HEK293 (cell line): ENCODE data around the gene LCN2.

ENCODE experiments used
- BCL11A ChIP-seq: fragments of 450-650 bp; formaldehyde crosslinking; IDR thresholded peaks from 2 replicates; pipeline ENCODE4 v1.5.1; 2016; ENCODE audit warnings: low read depth, missing biosample characterization, missing genetic modification characterization
- OVOL3 ChIP-seq: fragments of 450-650 bp; formaldehyde crosslinking; IDR thresholded peaks from 2 replicates; pipeline ENCODE4 v1.5.1; 2016; ENCODE audit warnings: missing biosample characterization, missing genetic modification characterization
- RBAK ChIP-seq: fragments of 450-650 bp; formaldehyde crosslinking; IDR thresholded peaks from 2 replicates; pipeline ENCODE4 v1.5.1; 2016; ENCODE audit warnings: missing biosample characterization, missing genetic modification characterization
- SALL2 ChIP-seq: fragments of 450-650 bp; formaldehyde crosslinking; IDR thresholded peaks from 2 replicates; pipeline ENCODE4 v1.5.0; 2017; ENCODE audit warnings: missing biosample characterization, mild to moderate bottlenecking, missing genetic modification characterization, borderline replicate concordance
- SP3 ChIP-seq: fragments of 450-650 bp; formaldehyde crosslinking; IDR thresholded peaks from 2 replicates; pipeline ENCODE4 v1.5.1; 2016; ENCODE audit warnings: missing biosample characterization, missing genetic modification characterization
- SP7 ChIP-seq: fragments of 450-650 bp; formaldehyde crosslinking; IDR thresholded peaks from 2 replicates; pipeline ENCODE4 v1.5.1; 2016; ENCODE audit warnings: missing biosample characterization, missing genetic modification characterization
- ZBTB10 ChIP-seq: fragments of 450-650 bp; formaldehyde crosslinking; IDR thresholded peaks from 2 replicates; pipeline ENCODE4 v1.5.1; 2016; ENCODE audit warnings: missing biosample characterization, missing genetic modification characterization
- ZNF138 ChIP-seq: fragments of 450-650 bp; formaldehyde crosslinking; IDR thresholded peaks from 2 replicates; pipeline ENCODE4 v1.5.1; 2016; ENCODE audit warnings: missing biosample characterization, missing genetic modification characterization, borderline replicate concordance
- ZNF19 ChIP-seq: fragments of 450-650 bp; formaldehyde crosslinking; IDR thresholded peaks from 2 replicates; pipeline ENCODE4; 2016; ENCODE audit warnings: missing biosample characterization, missing genetic modification characterization, low read depth
- ZNF341 ChIP-seq: fragments of 450-650 bp; formaldehyde crosslinking; IDR thresholded peaks from 2 replicates; pipeline ENCODE4; 2016; ENCODE audit warnings: low read depth, missing biosample characterization, missing genetic modification characterization
- ZNF48 ChIP-seq: fragments of 450-650 bp; formaldehyde crosslinking; IDR thresholded peaks from 2 replicates; pipeline ENCODE4 v1.5.1; 2016; ENCODE audit warnings: missing biosample characterization, missing genetic modification characterization
- ZNF658 ChIP-seq: fragments of 450-650 bp; formaldehyde crosslinking; IDR thresholded peaks from 2 replicates; pipeline ENCODE4; 2016; ENCODE audit warnings: missing biosample characterization, missing genetic modification characterization
- ZNF76 ChIP-seq: fragments of 450-650 bp; formaldehyde crosslinking; IDR thresholded peaks from 2 replicates; pipeline ENCODE4; 2016; ENCODE audit warnings: low read depth, missing biosample characterization, missing genetic modification characterization, borderline replicate concordance
- ZNF776 ChIP-seq: fragments of 450-650 bp; formaldehyde crosslinking; IDR thresholded peaks from 2 replicates; pipeline ENCODE4 v1.5.0; 2017; ENCODE audit warnings: missing biosample characterization, missing genetic modification characterization, borderline replicate concordance
- ZNF777 ChIP-seq: fragments of 450-650 bp; formaldehyde crosslinking; IDR thresholded peaks from 2 replicates; pipeline ENCODE4 v1.5.1; 2017; ENCODE audit warnings: missing biosample characterization, missing genetic modification characterization, borderline replicate concordance
- ZNF792 ChIP-seq: fragments of 450-650 bp; formaldehyde crosslinking; IDR thresholded peaks from 2 replicates; pipeline ENCODE4 v1.5.1; 2016; ENCODE audit warnings: missing biosample characterization, missing genetic modification characterization
- ZSCAN23 ChIP-seq: fragments of 450-650 bp; formaldehyde crosslinking; IDR thresholded peaks from 2 replicates; pipeline ENCODE4 v1.5.1; 2016; ENCODE audit warnings: missing biosample characterization, missing genetic modification characterization
- ZSCAN4 ChIP-seq: fragments of 450-650 bp; formaldehyde crosslinking; IDR thresholded peaks from 2 replicates; pipeline ENCODE4 v1.5.1; 2017; ENCODE audit warnings: missing biosample characterization, missing genetic modification characterization
- TF ChIP-seq, protein P1 (sequence below): fragments of 450-650 bp; formaldehyde crosslinking; IDR thresholded peaks from 2 replicates; pipeline ENCODE4 v1.5.1; 2016; ENCODE audit warnings: missing biosample characterization, missing genetic modification characterization
- TF ChIP-seq, protein P2 (sequence below): fragments of 450-650 bp; formaldehyde crosslinking; IDR thresholded peaks from 2 replicates; pipeline ENCODE4 v1.5.1; 2016; ENCODE audit warnings: missing biosample characterization, missing genetic modification characterization
- TF ChIP-seq, protein P3 (sequence below): fragments of 450-650 bp; formaldehyde crosslinking; IDR thresholded peaks from 2 replicates; pipeline ENCODE4; 2016; ENCODE audit warnings: missing biosample characterization, missing genetic modification characterization
- TF ChIP-seq, protein P4 (sequence below): fragments of 450-650 bp; formaldehyde crosslinking; IDR thresholded peaks from 2 replicates; pipeline ENCODE4 v1.5.1; 2017; ENCODE audit warnings: missing biosample characterization, mild to moderate bottlenecking, missing genetic modification characterization, moderate library complexity
- TF ChIP-seq, protein P5 (sequence below): fragments of 450-650 bp; formaldehyde crosslinking; IDR thresholded peaks from 2 replicates; pipeline ENCODE4 v1.5.1; 2016; ENCODE audit warnings: missing biosample characterization, missing genetic modification characterization

Gene LCN2

GRCh38 chr9:128192601-128193371 is 43.5 kb downstream of the LCN2 start (continued):
- TF ChIP-seq, protein P1, sequence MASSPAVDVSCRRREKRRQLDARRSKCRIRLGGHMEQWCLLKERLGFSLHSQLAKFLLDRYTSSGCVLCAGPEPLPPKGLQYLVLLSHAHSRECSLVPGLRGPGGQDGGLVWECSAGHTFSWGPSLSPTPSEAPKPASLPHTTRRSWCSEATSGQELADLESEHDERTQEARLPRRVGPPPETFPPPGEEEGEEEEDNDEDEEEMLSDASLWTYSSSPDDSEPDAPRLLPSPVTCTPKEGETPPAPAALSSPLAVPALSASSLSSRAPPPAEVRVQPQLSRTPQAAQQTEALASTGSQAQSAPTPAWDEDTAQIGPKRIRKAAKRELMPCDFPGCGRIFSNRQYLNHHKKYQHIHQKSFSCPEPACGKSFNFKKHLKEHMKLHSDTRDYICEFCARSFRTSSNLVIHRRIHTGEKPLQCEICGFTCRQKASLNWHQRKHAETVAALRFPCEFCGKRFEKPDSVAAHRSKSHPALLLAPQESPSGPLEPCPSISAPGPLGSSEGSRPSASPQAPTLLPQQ (tag by site-specific recombination), result 0 out of 2 replicates have a peak, but pooled peaks have one; percentile 39
- TF ChIP-seq ZNF48 (tag by site-specific recombination) (no peak), ZNF138 (tag by site-specific recombination) (no peak), ZBTB10 (tag by site-specific recombination) (no peak), SP3 (tag by site-specific recombination) (peak; percentile 33; the same call in 1 of the 2 replicates), BCL11A (tag by site-specific recombination) (peak; percentile 35; the same call in 1 of the 2 replicates), OVOL3 (tag by site-specific recombination) (no peak), ZNF777 (no peak), SALL2 (tag by site-specific recombination) (no peak), ZNF341 (tag by site-specific recombination) (peak; percentile 74), ZNF658 (no peak), RBAK (no peak), SP7 (tag by site-specific recombination) (peak; percentile 54; the same call in 1 of the 2 replicates), ZNF792 (tag by site-specific recombination) (no peak), ZNF19 (tag by site-specific recombination) (no peak), ZSCAN4 (no peak), ZNF76 (tag by site-specific recombination) (0 out of 2 replicates have a peak, but pooled peaks have one; percentile 30), ZNF776 (tag by site-specific recombination) (no peak), ZSCAN23 (tag by site-specific recombination) (no peak)
- TF ChIP-seq, protein P2, sequence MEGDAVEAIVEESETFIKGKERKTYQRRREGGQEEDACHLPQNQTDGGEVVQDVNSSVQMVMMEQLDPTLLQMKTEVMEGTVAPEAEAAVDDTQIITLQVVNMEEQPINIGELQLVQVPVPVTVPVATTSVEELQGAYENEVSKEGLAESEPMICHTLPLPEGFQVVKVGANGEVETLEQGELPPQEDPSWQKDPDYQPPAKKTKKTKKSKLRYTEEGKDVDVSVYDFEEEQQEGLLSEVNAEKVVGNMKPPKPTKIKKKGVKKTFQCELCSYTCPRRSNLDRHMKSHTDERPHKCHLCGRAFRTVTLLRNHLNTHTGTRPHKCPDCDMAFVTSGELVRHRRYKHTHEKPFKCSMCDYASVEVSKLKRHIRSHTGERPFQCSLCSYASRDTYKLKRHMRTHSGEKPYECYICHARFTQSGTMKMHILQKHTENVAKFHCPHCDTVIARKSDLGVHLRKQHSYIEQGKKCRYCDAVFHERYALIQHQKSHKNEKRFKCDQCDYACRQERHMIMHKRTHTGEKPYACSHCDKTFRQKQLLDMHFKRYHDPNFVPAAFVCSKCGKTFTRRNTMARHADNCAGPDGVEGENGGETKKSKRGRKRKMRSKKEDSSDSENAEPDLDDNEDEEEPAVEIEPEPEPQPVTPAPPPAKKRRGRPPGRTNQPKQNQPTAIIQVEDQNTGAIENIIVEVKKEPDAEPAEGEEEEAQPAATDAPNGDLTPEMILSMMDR, result peak; percentile 60; the same call in 1 of the 2 replicates
- TF ChIP-seq, protein P3, sequence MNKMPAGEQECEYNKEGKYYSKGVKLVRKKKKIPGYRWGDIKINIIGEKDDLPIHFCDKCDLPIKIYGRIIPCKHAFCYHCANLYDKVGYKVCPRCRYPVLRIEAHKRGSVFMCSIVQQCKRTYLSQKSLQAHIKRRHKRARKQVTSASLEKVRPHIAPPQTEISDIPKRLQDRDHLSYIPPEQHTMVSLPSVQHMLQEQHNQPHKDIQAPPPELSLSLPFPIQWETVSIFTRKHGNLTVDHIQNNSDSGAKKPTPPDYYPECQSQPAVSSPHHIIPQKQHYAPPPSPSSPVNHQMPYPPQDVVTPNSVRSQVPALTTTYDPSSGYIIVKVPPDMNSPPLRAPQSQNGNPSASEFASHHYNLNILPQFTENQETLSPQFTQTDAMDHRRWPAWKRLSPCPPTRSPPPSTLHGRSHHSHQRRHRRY (tag by site-specific recombination), result no peak
- TF ChIP-seq, protein P4, sequence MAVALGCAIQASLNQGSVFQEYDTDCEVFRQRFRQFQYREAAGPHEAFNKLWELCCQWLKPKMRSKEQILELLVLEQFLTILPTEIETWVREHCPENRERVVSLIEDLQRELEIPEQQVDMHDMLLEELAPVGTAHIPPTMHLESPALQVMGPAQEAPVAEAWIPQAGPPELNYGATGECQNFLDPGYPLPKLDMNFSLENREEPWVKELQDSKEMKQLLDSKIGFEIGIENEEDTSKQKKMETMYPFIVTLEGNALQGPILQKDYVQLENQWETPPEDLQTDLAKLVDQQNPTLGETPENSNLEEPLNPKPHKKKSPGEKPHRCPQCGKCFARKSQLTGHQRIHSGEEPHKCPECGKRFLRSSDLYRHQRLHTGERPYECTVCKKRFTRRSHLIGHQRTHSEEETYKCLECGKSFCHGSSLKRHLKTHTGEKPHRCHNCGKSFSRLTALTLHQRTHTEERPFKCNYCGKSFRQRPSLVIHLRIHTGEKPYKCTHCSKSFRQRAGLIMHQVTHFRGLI (tag by site-specific recombination), result peak; percentile 74; the same call in 1 of the 2 replicates
- TF ChIP-seq, protein P5, sequence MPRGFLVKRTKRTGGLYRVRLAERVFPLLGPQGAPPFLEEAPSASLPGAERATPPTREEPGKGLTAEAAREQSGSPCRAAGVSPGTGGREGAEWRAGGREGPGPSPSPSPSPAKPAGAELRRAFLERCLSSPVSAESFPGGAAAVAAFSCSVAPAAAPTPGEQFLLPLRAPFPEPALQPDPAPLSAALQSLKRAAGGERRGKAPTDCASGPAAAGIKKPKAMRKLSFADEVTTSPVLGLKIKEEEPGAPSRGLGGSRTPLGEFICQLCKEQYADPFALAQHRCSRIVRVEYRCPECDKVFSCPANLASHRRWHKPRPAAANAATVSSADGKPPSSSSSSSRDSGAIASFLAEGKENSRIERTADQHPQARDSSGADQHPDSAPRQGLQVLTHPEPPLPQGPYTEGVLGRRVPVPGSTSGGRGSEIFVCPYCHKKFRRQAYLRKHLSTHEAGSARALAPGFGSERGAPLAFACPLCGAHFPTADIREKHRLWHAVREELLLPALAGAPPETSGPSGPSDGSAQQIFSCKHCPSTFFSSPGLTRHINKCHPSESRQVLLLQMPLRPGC (tag by site-specific recombination), result peak; percentile 18; the same call in 1 of the 2 replicates
- TF ChIP-seq, all 188 proteins: peak for 52
